ENCODE results near the gene PDE11A.

GRCh38 chr2:178005756-178006155 is 66.8 kb downstream of the PDE11A start:
- TF ChIP-seq EP300 (IDR thresholded peaks at IDR 0.05) = no peak
- TF ChIP-seq, protein P1, sequence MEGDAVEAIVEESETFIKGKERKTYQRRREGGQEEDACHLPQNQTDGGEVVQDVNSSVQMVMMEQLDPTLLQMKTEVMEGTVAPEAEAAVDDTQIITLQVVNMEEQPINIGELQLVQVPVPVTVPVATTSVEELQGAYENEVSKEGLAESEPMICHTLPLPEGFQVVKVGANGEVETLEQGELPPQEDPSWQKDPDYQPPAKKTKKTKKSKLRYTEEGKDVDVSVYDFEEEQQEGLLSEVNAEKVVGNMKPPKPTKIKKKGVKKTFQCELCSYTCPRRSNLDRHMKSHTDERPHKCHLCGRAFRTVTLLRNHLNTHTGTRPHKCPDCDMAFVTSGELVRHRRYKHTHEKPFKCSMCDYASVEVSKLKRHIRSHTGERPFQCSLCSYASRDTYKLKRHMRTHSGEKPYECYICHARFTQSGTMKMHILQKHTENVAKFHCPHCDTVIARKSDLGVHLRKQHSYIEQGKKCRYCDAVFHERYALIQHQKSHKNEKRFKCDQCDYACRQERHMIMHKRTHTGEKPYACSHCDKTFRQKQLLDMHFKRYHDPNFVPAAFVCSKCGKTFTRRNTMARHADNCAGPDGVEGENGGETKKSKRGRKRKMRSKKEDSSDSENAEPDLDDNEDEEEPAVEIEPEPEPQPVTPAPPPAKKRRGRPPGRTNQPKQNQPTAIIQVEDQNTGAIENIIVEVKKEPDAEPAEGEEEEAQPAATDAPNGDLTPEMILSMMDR (IDR thresholded peaks at IDR 0.05) = no peak
- no peak for TF ChIP-seq POLR2A (IDR thresholded peaks at IDR 0.05)
